HG03175 (cell line): Measurements from ENCODE around the gene SLC6A11.

Experiments
- ATAC-seq: cut with Tn5 transposase; IDR thresholded peaks from one replicate; pipeline ENCODE4 v1.9.1; 2021; ENCODE audit warnings: mild to moderate bottlenecking, moderate library complexity; ENCODE audit not compliant: unreplicated experiment

The SLC6A11 gene

GRCh38 chr3:10837849-10838248, 21.8 kb downstream of the SLC6A11 start:
- no peak for ATAC-seq

- ATAC-seq, result no peak
Observed at GRCh38 chr3:10839167-10839566, 23.1 kb downstream of the SLC6A11 start.

GRCh38 chr3:10841100-10841499, 25.1 kb downstream of the SLC6A11 start:
- ATAC-seq, result no peak

- ATAC-seq, result no peak
Observed at GRCh38 chr3:10843378-10843777, 27.4 kb downstream of the SLC6A11 start.

GRCh38 chr3:10845001-10845761, 29.2 kb downstream of the SLC6A11 start:
- ATAC-seq, result no peak

- peak; percentile 66 for ATAC-seq
Observed at GRCh38 chr3:10845839-10846656, 30.0 kb downstream of the SLC6A11 start.

GRCh38 chr3:10846657-10846975, 30.6 kb downstream of the SLC6A11 start:
- no peak for ATAC-seq

GRCh38 chr3:10848261-10848660, 32.2 kb downstream of the SLC6A11 start:
- no peak for ATAC-seq

- no peak for ATAC-seq
Observed at GRCh38 chr3:10852066-10852808, 36.2 kb downstream of the SLC6A11 start.

GRCh38 chr3:10855083-10855870, 39.2 kb downstream of the SLC6A11 start:
- no peak for ATAC-seq

- no peak for ATAC-seq
Observed at GRCh38 chr3:10855871-10856662, 40.0 kb downstream of the SLC6A11 start.

- no peak for ATAC-seq
Observed at GRCh38 chr3:10857235-10857634, 41.2 kb downstream of the SLC6A11 start.

- ATAC-seq, result no peak
Observed at GRCh38 chr3:10858091-10858490, 42.1 kb downstream of the SLC6A11 start.

GRCh38 chr3:10867384-10867783, 51.4 kb downstream of the SLC6A11 start:
- no peak for ATAC-seq

- no peak for ATAC-seq
Observed at GRCh38 chr3:10869460-10869859, 53.4 kb downstream of the SLC6A11 start.

- ATAC-seq, result no peak
Observed at GRCh38 chr3:10870296-10870695, 54.3 kb downstream of the SLC6A11 start.

- no peak for ATAC-seq
Observed at GRCh38 chr3:10873415-10873814, 57.4 kb downstream of the SLC6A11 start.

- ATAC-seq, result no peak
Observed at GRCh38 chr3:10875914-10876313, 59.9 kb downstream of the SLC6A11 start.

- no peak for ATAC-seq
Observed at GRCh38 chr3:10876661-10877060, 60.6 kb downstream of the SLC6A11 start.

GRCh38 chr3:10882851-10883250, 66.8 kb downstream of the SLC6A11 start:
- no peak for ATAC-seq
